NOMO-1 treated with DMSO at 0.1 percent for 48 hours (cell line): ENCODE measurements around the gene TM6SF1.
"Not testable (repeated sequence)": the region's sequence is repeated elsewhere in the genome, so short reads cannot be mapped to it uniquely, and the experiment has no call there.

Experiments
- DNase-seq: peaks from one replicate; lab custom pipeline; 2025; ENCODE audit not compliant: unreplicated experiment; lab: John Stamatoyannopoulos, UW

The TM6SF1 gene

GRCh38 chr15:83087576-83087975 lies 19.9 kb upstream of the TM6SF1 start:
- DNase-seq: no peak

GRCh38 chr15:83088876-83089275 lies 18.6 kb upstream of the TM6SF1 start:
- no peak for DNase-seq

GRCh38 chr15:83090465-83090864 lies 17.0 kb upstream of the TM6SF1 start:
- DNase-seq: no peak

GRCh38 chr15:83091965-83092308 lies 15.5 kb upstream of the TM6SF1 start:
- not testable (repeated sequence) for DNase-seq

GRCh38 chr15:83092309-83092976 lies 15.0 kb upstream of the TM6SF1 start:
- DNase-seq: peak; percentile 88

- no peak for DNase-seq
Measured at GRCh38 chr15:83094583-83094982, 12.9 kb upstream of the TM6SF1 start.

- DNase-seq: no peak
Measured at GRCh38 chr15:83098079-83098478, 9.4 kb upstream of the TM6SF1 start.

- DNase-seq: no peak
Measured at GRCh38 chr15:83099290-83099689, 8.2 kb upstream of the TM6SF1 start.

GRCh38 chr15:83100097-83100646 lies 7.3 kb upstream of the TM6SF1 start:
- DNase-seq: peak; percentile 70

- DNase-seq: no peak
Measured at GRCh38 chr15:83102346-83102745, 5.1 kb upstream of the TM6SF1 start.

- no peak for DNase-seq
Measured at GRCh38 chr15:83104141-83104540, 3.3 kb upstream of the TM6SF1 start.

- DNase-seq: no peak
Measured at GRCh38 chr15:83105440-83105839, 2.0 kb upstream of the TM6SF1 start.

GRCh38 chr15:83107841-83108181 lies 366 bp downstream of the TM6SF1 start:
- no peak for DNase-seq

- DNase-seq: peak; percentile 97
Measured at GRCh38 chr15:83108266-83109219, 1.1 kb downstream of the TM6SF1 start.

- DNase-seq: no peak
Measured at GRCh38 chr15:83109532-83109931, 2.1 kb downstream of the TM6SF1 start.

- no peak for DNase-seq
Measured at GRCh38 chr15:83110381-83110780, 2.9 kb downstream of the TM6SF1 start.

GRCh38 chr15:83111149-83111548 lies 3.7 kb downstream of the TM6SF1 start:
- no peak for DNase-seq

- no peak for DNase-seq
Measured at GRCh38 chr15:83112233-83112955, 4.9 kb downstream of the TM6SF1 start.

- DNase-seq: no peak
Measured at GRCh38 chr15:83112956-83113299, 5.5 kb downstream of the TM6SF1 start.

- no peak for DNase-seq
Measured at GRCh38 chr15:83113881-83114674, 6.6 kb downstream of the TM6SF1 start.

GRCh38 chr15:83114856-83115255 lies 7.4 kb downstream of the TM6SF1 start:
- no peak for DNase-seq
